ENCODE measurements around the gene COL5A2.

COL5A2 gene

DNA sequence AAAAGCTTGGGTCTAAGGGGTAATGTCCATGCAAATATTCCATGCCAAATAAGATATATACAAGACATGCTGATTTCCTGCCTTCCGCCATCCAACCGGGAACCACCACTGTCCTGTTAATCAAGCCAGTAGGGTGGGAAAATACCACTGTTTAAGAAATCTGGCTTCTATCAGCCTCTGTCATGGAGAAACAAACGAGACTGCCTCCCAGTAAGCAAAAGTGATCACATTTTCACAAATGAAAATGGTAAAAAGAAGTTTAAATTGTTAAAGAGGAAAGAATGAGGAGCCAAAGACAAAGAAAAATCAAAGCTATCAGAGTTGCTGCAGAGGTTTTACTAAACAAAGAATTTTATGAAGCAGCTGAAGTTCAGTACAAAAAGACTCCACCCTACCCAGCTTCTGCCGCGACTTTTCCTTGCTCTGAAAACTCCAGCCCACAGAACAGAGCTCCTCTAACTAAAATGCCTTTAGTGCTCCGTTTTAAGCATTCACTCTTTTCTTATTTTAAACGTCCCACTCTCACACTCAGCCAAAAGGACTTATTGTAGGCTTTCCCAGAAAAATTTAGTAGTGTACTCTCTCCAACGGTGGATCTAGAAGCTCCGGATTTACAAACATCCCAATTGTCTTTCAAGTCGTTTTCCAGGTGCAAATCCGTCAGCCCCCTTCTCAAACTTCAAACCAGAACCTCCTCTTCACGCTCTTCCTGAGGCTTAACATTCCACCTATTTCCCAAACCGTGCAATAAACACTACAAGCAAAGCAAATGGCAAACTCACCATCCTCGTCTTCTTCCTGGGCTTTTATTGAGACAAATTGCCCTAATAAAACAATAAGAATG, 613 bp downstream of the COL5A2 start:
- no peak for DNase-seq (ENCODE audit: low read depth in 2 of 2)

DNA sequence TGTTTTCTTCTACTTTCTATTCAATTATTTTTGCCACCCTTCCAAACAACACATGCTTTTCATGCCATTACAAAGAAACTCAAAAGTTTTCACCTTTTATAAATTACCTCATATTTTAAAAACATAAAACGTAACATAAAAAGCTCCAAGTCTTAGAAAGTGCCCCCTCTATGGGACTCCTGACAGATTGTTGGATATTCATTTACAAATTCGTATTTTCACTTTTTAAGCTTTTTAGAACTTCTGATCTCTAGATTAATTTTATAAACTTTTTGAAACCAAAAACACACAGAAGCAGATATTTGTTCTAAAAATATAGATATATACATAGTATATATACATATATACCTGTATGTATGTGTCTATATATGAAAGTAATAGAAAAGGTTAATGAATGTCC, 1.5 kb downstream of the COL5A2 start:
- no peak for DNase-seq (ENCODE audit: low read depth in 2 of 2)

DNA sequence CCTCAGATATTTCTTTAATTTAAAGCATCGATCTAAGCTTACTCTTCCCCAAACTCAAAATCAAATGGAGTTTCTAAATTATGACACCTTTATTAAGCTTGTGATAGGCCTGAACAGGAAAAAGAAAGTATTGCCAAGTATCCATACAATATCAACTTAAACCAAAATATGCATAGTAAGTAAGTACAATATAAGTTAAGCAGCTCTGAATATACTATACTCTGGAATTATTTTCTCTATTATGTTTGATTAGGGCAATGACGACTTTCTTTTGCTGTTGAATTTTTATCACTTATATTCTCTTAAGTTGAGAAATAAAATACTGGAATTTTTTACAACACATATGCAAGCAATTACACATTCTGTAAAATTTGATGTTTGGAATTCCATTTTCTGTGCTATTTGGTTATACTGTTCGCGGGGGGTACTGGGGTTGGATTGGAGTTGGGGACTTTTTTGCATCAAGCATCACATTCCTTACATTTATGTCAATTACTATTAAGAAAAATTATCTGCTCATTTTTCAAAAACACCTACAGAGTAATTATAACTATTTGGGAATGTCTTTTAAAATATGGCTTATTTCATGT, 2.2 kb downstream of the COL5A2 start:
- DNase-seq (ENCODE audit: low read depth in 2 of 2): no peak

DNA sequence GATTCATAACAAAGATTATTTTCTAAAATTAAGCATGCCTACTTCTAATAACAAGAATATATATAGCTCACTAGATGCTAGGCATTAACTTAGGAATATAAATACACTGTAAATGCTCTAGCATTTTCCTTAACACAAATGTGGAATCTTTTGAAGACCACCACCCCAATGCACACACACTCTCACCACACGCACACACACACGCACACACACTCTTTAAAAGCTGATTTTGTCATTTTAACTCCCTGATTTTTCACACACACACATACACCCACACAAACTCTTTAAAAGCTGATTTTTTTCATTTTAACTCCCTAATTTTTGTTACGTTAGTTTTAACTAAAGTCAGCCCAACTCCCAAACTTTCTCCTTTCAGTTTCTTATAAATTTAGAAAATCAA, 3.0 kb downstream of the COL5A2 start:
- DNase-seq (ENCODE audit: low read depth in 2 of 2): no peak

DNA sequence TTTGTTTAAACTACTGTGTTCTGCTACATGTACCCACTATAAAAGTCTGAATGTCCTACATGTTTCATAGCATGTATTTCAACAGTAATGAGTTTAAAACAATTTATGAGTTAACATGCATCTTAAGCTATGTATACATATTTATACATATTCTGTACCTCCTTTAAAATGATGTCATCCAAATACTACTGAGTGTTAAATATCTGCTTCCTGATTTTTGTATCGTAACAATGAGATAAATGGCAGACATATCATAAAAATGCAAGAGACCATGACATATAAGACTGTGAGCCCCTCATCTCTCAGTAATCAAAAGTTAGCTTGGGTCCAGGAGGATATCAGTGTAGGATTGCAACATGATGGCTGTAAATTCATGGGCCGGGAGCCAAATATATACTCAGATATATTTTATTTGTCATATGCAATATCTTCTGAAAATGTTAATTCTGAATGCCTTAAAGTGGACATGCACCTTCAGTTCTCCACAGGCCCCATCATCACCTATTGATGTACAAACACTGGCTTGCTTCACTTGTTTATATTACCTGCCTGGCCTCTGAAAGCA, 3.6 kb downstream of the COL5A2 start:
- DNase-seq (ENCODE audit: low read depth in 2 of 2): no peak

DNA sequence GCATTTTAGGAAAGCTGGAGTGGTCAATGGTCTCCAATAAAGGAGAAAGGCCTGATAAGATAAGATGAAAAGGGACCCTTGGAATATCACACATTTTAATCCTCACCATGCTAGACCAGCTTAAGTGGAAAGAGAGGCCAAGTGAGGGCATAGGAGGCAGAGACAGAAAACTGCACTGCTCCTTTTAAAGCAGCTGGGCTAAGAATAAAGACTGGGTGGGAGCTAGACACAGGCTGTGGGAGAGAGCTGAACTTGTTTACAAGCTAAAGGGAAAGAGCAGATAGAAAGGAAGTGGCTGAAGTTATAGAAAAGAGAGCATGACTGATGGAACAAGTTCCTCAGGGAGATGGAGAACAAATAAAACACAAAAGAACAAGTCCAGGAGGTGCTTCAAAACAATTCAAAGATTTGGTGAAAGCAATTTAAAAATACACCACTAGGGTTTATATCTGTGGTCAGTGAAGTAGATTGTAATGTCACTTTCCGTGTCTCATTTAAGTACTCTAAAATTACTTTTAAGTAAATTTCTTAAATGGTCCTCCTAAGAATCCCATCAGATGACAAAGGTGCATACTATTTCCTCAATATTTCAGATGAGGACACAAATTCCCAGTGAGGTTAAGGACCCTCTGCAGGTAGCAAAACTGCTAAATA, 7.5 kb downstream of the COL5A2 start:
- no peak for DNase-seq (ENCODE audit: low read depth in 2 of 2)

DNA sequence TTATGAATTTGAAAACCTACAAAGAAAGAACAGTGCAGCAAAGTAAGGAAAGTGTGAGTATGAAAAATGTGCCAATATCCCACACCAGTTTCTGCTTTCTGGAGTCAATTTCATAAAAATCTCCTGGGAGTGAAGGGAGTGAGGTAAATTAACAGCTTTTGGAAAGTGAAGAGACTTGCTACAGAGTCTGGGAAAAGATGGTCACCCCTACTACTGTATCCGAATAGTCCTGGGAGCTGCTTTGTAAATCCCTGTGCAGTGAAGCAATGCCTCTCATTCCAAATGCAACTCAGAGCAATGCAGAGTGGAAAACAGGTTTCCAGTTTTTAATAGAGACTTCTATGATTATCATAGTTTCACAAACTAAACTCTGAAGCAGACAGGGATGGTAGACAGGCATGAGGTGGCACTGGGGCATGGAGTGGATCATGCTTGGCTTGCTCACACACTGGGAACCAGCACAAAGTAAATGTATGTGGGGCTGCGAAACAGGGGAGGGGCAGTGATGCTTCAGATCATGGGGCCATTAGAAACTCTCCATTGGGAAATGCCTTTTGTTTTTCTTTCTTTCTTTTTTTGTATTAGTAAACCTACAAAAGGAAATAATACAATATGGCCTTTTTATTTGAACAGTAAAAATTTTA, 10.6 kb downstream of the COL5A2 start:
- no peak for DNase-seq (ENCODE audit: low read depth in 2 of 2)

DNA sequence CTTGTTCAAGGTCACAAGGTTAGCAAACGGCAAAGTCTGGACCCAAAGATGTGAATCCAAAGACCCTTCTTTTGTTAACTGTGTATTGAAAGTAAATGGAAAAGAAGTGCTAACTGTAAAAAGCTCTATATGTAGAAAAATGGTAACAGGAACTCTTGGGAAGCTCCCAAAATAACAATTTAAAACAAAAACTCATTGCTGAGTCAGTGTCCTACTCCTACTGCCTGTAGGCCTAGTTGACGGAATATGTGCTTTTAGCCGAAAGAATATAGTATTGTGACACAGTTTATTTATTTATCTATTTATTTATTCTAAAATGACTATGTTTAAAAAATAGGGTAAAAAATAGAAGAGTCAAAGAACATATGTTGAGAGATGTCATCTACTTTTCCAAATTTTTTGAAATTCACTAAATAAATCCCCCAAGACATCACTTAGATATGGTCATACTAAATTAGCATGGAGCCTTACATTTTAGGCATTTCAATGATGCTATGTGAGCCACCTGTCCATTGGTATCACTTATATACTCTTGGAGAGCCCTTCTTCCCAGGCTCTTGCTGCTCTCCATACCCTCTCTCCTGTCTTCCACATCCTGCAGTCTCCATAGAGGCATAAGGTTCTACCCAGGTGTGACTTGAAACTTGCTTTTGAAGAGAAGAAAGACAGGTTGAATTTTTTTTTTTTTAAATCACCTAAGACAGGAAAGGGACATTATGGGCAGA, 13.7 kb downstream of the COL5A2 start:
- DNase-seq (ENCODE audit: low read depth in 2 of 2): no peak

DNA sequence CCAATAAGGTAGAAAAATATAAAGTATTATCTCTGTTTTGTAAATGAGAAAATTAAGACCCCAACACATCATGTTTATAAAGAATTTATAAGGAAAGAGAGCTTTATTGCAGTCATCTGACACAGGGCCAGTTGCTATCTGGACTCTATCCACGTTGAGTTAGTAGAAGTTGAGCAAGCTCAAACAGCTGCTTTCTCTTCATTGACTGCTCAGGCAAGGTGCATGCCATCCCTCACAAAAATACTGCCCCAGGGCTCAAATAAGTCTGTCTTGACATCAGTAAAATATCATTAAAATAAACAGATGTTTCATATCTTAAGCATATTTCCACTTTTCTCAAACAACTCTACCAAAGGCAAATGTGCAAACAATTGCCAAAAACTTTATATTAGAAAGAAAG, 14.8 kb downstream of the COL5A2 start:
- DNase-seq (ENCODE audit: low read depth in 2 of 2): no peak

DNA sequence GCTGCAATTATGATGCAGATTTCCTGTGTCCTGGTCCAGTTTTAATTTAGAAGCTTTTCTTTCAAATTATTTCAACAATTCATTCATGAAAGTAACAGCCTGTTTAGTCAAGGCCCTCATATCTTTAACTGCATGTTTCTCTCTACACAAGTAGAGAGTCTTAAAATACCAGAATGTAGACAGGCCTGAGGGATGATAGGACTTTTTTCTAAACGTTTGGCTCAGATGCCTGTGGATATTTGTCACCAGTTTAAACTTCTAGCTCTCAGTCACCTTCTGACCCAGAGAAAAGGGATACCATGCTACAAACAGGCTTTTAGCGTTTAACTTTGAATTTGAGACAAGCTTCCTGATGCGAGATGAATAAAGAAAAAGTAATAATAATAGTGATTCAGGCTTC, 15.7 kb downstream of the COL5A2 start:
- DNase-seq (ENCODE audit: low read depth in 2 of 2): no peak

DNA sequence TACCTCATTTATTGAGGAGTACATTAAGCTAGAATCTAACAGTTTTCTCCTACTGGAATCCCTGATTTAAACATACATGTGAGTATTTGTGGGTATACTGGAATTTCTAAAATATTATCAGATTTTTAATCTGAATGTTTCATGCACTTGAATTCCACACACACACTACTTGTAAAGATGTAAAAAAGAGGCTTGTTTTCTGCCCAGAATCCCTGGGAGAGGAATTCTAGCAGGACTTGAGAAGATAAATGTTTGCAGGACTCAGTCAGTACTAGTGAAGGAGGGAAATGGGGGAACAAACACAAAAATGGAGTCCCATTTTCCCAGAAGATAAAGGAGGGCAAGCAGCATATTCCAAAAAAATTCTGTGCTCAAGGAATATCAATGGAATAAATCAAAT, 17.0 kb downstream of the COL5A2 start:
- DNase-seq (ENCODE audit: low read depth in 2 of 2): no peak

DNA sequence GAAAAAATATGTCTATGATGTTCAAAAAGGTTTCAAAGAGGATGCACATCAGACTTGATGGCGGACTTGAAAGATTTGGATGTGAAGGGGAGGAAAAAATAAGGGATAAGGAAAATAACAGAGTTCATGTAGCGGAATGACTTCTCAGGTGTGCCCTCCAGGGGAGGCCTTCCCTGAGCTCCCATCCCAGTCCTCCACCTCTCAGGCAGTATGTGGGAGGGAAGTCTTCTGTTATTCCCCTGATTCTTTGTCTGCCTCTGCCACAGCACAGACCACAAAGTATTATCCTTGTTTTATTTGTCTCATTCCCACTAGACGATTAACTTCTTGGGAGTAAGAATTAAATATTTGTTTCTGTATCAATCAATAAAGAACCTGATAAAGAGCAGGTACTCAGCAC, 17.7 kb downstream of the COL5A2 start:
- no peak for DNase-seq (ENCODE audit: low read depth in 2 of 2)

DNA sequence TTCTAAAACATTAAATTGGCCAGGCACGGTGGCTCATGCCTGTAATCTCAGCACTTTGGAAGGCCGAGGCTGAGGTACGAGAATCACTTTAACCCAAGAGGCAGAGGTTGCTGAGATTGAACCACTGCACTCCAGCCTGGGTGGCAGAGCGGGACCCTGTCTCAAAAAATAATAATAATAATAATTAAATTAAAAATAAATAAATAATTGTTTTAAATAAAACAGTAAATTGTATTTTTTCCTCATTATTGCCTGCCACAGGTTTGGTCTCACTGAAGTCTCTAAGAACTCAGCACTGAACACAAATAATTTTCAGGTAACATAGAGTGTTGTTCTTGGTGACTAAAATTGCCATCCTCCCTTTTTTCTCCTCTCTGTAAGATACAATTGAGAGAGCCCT, 19.8 kb downstream of the COL5A2 start:
- DNase-seq (ENCODE audit: low read depth in 2 of 2): no peak

DNA sequence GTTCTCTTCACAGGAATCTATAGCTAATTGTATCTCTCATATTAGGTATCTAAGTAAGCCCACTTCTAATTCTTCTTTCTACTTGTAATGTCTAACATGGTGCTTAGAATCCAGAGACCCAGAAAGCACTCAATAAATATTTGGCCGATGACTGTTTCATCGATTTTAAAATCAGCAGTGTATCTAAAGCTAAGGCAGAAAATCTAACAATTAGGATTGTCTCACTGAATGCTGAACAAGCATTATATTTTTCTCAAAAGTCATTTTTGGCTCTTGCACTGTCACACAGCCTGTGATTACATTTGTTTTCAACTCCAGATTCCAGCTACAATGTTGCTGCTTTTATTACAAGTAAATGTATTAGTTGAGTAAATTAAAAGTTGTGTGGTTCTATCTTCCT, 20.3 kb downstream of the COL5A2 start:
- DNase-seq (ENCODE audit: low read depth in 2 of 2): no peak

DNA sequence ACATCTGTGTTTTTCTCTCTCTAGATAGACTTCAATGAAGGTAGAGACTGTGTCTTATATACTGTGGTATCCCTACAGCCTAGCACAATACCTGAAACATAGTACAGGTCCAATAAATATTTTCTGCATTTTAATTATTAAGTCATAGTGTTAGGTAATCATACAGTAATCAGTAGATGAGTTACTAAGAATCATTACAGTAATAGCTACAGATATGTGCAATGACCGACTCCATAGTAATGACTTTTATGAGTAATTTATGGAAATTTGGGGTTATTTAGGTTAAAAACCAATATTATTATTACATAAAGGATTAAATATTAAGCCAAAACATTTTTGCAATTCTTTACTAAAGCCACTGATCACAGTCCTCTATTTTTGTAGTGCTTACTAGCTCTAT, 21.6 kb downstream of the COL5A2 start:
- no peak for DNase-seq (ENCODE audit: low read depth in 2 of 2)

DNA sequence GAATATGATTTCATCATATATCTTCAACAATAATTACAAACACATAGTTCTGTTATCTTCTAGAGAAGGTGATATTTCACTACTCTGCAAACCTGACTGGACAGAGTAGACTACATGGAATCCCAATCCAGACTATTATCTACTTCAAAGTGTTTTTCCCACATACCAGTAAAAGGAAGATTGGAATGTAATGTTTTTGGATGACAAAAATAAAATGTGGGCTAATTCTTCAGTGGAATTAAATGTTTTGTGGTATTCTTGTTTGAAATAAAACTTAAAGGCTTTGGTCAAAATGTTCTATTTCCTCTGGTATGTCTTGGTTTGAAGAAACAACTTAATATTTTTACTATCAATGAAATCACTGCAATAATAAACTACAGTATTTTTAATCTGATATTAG, 22.1 kb downstream of the COL5A2 start:
- DNase-seq (ENCODE audit: low read depth in 2 of 2): no peak

DNA sequence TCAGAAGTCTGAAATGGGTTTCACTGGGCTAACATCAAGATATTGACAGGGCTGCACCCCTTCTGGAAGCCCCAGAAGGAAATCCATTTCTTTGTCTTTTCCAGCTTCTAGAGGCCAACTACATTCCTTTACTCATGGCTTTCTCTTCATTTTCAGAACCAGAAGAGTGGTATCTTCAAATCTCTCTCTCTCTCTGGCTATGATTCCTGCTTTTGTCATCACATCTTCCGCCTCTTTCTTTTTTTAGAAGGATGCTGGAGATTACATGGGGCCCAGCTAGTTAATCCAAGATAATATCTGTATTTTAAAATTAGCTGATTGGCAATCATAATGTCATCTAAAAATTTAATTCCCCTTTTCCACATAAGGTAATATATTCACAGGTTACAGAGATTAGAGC, 23.8 kb downstream of the COL5A2 start:
- no peak for DNase-seq (ENCODE audit: low read depth in 2 of 2)

DNA sequence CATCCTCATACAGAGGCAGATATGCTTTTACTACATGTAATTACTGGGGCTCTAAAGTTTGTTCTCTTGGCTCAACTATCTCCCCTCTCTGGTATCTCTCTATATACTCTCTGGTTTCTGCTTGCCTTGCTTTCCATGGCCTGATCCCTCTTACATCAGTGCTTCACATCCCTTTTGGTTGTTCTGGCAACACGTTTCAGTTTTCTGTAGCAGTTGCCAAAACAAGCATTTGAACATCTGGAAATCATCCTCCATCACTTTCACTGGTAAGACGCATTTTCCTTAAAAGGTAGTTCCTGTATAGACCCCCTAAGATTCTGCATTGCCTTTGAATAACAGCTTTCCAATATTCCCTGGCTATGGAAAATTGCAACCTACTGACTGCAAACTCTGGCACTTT, 25.9 kb downstream of the COL5A2 start:
- DNase-seq (ENCODE audit: low read depth in 2 of 2): no peak

DNA sequence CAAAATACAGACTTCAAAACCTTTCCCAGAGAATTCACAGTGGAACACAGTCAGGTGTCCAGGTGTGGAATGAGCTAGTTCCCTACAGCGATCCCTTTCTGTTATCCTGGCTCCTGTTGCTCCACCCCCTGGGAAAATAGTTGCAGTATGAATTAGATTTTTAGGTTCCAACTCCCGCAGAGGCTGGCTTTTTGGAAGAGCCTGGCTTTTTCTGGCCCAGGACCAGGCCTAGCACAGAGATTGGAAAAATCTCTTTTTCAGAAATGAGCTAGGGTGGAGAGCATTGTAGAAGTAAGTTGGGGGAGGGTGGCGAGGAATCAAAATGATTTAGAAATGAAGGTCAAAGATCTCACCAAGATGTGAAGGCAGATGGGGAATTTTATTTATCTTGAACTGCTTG, 27.1 kb downstream of the COL5A2 start:
- no peak for DNase-seq (ENCODE audit: low read depth in 2 of 2)

DNA sequence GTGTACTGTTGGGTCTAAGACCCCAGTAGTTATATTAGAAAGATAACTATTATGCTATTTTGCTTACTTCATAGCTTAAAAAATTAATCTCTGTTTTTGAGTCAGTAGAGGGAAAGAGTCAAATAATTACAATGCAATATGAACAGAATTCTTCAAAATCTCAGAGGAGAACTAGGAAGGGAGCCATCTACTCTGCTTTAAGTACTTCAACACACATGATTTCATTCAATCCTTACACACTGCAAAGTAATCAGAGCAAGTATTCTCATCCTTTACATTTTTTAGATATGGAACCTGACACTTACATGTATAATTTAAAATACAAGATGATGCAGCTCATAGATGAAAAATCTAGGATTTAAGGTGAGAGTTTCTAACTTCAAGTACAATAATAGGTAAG, 27.7 kb downstream of the COL5A2 start:
- no peak for DNase-seq (ENCODE audit: low read depth in 2 of 2)

DNA sequence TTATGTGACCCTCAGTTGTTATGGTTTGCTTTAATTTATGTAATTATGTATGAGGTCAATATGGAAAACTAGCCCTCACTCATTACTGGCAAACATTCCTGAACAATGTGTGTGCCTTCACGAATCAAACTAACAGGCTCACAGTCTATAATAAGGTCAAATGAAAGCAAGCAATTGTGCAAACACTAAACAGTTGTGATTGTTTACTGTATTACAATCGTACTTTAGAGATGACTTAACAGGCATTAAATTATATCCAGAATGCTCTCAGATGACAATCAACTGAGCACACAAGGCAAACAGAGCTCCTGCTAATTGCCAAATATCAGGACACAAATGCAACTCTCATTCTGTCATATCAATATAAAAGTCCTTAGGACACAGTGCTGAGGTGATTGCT, 29.5 kb downstream of the COL5A2 start:
- DNase-seq (ENCODE audit: low read depth in 2 of 2): no peak

DNA sequence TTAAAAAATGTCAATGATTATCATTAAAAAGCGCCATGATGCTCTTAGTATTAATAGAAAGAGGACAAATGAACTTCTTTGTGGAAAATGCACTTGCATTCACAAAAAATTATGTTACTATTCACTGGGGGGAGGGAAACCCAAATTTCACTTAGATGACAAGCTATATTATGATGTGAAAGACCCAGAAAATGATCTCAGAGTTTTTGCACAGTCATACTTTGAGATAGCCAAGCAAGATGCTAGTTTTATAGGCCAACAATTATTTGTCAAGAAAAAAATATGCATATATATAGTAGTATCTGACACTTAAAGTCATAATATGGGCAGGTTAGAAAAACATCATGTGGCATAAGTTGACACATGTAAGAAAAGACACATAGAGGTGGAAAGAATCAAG, 31.6 kb downstream of the COL5A2 start:
- no peak for DNase-seq (ENCODE audit: low read depth in 2 of 2)

Data from stimulated activated CD8-positive, alpha-beta memory T cell treated with anti-CD3 and anti-CD28 coated beads, Interleukin-2, amount 100 ng/mL, for 1 hour (primary cell).